Neural progenitor cell (in vitro differentiated cells): ENCODE data around the gene CAMK1D.
A peak's percentile ranks its signal among the peaks of the same experiment; 100 is the strongest.

ENCODE experiments used
- EZH2 ChIP-seq: fragments of 200-600 bp; sonication (generic); IDR thresholded peaks from 2 replicates; pipeline ENCODE4 v1.6.1; 2017; ENCODE audit warnings: antibody characterized with exemption, mild to moderate bottlenecking, moderate library complexity
- EZH2phosphoT487 ChIP-seq: fragments of 200-600 bp; sonication (generic); IDR thresholded peaks from 2 replicates; pipeline ENCODE4 v1.6.1; 2017; ENCODE audit warnings: antibody characterized with exemption
- TF ChIP-seq, protein P1 (sequence below): fragments of 200-600 bp; sonication (generic); IDR thresholded peaks from 2 replicates; pipeline ENCODE4 v1.5.1; 2017; ENCODE audit warnings: antibody characterized with exemption, mild to moderate bottlenecking

DNA sequence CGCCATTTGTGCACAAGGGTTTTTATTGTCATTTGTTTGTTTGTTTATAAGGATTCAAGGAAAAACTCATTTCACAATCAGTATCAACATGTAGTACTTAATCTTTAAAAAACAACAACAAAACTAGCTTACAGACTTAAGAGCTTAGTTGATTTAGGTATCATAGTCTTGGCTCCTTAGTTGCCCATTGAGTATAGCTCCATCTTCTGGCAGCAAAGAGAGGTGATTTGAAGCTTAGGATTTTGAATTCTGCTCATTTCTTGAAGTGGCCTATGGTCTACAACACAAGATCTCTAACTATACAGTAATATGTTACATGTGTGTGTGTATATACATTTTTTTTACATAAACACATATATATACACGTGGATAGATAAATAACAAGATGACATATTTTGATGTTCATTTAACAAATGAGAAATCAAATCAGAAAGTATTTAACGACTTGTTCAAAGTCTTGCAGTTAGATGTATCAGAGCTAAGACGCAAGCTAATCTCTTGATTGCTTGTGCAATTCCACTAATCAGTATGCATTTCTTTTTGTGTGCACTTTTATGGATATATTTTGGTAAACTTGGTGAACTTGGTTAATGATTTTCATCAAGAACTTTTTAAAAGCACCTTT lies 307.3 kb downstream of the CAMK1D start:
- TF ChIP-seq EZH2: no peak
- TF ChIP-seq, protein P1, sequence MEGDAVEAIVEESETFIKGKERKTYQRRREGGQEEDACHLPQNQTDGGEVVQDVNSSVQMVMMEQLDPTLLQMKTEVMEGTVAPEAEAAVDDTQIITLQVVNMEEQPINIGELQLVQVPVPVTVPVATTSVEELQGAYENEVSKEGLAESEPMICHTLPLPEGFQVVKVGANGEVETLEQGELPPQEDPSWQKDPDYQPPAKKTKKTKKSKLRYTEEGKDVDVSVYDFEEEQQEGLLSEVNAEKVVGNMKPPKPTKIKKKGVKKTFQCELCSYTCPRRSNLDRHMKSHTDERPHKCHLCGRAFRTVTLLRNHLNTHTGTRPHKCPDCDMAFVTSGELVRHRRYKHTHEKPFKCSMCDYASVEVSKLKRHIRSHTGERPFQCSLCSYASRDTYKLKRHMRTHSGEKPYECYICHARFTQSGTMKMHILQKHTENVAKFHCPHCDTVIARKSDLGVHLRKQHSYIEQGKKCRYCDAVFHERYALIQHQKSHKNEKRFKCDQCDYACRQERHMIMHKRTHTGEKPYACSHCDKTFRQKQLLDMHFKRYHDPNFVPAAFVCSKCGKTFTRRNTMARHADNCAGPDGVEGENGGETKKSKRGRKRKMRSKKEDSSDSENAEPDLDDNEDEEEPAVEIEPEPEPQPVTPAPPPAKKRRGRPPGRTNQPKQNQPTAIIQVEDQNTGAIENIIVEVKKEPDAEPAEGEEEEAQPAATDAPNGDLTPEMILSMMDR: peak; percentile 91
- TF ChIP-seq EZH2phosphoT487: no peak
